Sigmoid colon (tissue), 4 donors: ENCODE data around the gene FOXN3.

Experiments used
- POLR2A ChIP-seq, 2 donors: fragments of 450-650 bp; IDR thresholded peaks; one replicate each; pipeline ENCODE4 v1.6.1; 2016; ENCODE audit warnings: antibody characterized with exemption in 2 of 2, mild to moderate bottlenecking in 2 of 2, moderate library complexity in 2 of 2
- POLR2AphosphoS5 ChIP-seq, 4 donors: sonication (generic); formaldehyde crosslinking; IDR thresholded peaks; one replicate each; pipeline ENCODE4 v1.6.1; 2017; ENCODE audit warnings: antibody characterized with exemption in 4 of 4
- TF ChIP-seq, protein P1 (sequence below), 4 experiments: fragments of 450-650 bp in 3 of 4; fragments of 200-600 bp in 1 of 4; IDR thresholded peaks; one replicate each; pipeline ENCODE4 v1.5.1; 2016 to 2019; ENCODE audit warnings: antibody characterized with exemption in 4 of 4, mild to moderate bottlenecking in 3 of 4, moderate library complexity in 2 of 4

DNA sequence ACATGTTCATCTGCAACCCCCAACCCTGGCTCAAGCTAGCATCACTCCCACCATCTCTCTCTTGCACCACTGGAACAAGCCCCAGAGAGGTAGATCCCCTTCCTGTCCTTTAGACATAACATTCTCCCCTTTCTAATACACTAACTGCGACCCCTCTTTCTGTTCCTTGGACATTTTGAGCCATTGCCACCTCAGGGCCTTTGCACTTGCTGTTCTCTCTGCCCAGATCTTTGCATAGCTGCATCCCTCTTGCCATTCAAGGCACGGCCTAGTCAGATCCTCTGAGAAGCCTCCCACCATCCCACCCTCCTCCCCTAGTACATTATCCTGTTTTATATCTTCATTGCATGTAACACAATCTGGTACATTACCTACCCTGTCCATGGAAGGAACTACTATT lies 16.5 kb downstream of the FOXN3 start:
- no peak for TF ChIP-seq POLR2A (IDR thresholded peaks at IDR 0.05)
- no peak for TF ChIP-seq POLR2AphosphoS5 (IDR thresholded peaks at IDR 0.05)
- TF ChIP-seq, protein P1, sequence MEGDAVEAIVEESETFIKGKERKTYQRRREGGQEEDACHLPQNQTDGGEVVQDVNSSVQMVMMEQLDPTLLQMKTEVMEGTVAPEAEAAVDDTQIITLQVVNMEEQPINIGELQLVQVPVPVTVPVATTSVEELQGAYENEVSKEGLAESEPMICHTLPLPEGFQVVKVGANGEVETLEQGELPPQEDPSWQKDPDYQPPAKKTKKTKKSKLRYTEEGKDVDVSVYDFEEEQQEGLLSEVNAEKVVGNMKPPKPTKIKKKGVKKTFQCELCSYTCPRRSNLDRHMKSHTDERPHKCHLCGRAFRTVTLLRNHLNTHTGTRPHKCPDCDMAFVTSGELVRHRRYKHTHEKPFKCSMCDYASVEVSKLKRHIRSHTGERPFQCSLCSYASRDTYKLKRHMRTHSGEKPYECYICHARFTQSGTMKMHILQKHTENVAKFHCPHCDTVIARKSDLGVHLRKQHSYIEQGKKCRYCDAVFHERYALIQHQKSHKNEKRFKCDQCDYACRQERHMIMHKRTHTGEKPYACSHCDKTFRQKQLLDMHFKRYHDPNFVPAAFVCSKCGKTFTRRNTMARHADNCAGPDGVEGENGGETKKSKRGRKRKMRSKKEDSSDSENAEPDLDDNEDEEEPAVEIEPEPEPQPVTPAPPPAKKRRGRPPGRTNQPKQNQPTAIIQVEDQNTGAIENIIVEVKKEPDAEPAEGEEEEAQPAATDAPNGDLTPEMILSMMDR (IDR thresholded peaks at IDR 0.05), result no peak
